Keratinocyte (primary cell): ENCODE data around the gene LUZP4.
"Not testable (repeated sequence)": the region's sequence is repeated elsewhere in the genome, so short reads cannot be mapped to it uniquely, and the experiment has no call there.

ENCODE experiments used
- CTCF ChIP-seq, 3 experiments: IDR thresholded peaks in 1 of 3; conservative IDR thresholded peaks in 1 of 3; optimal IDR thresholded peaks in 1 of 3; 2 replicates in 2 of 3; 3 replicates in 1 of 3; pipeline versions ENCODE3 to v1.5.1; 2011; ENCODE audit warnings: low read length in 3 of 3, mild to moderate bottlenecking in 3 of 3, moderate library complexity in 2 of 3, control low read depth in 1 of 3, inconsistent platforms in 1 of 3; ENCODE audit not compliant: insufficient read depth in 2 of 3; ENCODE audit errors: extremely low read depth in 1 of 3
- EZH2 ChIP-seq: IDR thresholded peaks from one replicate; pipeline ENCODE4 v1.6.1; 2012; ENCODE audit warnings: inconsistent platforms, mild to moderate bottlenecking, low read length, moderate library complexity

- TF ChIP-seq CTCF (optimal IDR thresholded peaks at IDR 0.05 in 1 of 3, IDR thresholded peaks at IDR 0.05 in 1 of 3, conservative IDR thresholded peaks at IDR 0.05 in 1 of 3; ENCODE audit: extremely low read depth in 1 of 3, insufficient read depth in 2 of 3, low read length in 3 of 3); EZH2: not testable (repeated sequence)
Measured at GRCh38 chrX:115346738-115347137, 57.2 kb downstream of the LUZP4 start.
